NT2/D1 (cell line): ENCODE results near the gene RASGRF2.

ENCODE experiments used
- SUZ12 ChIP-seq: IDR thresholded peaks from 2 replicates; pipeline ENCODE4 v1.6.1; 2011; ENCODE audit not compliant: insufficient read length, insufficient read depth; ENCODE audit errors: extremely low read depth
- YY1 ChIP-seq: IDR thresholded peaks from 2 replicates; pipeline ENCODE4 v1.6.1; 2011; ENCODE audit not compliant: insufficient read length, insufficient read depth

GRCh38 chr5:81080809-81081460 lies 120.8 kb downstream of the RASGRF2 start:
- no peak for TF ChIP-seq YY1
- TF ChIP-seq SUZ12, result no peak
